SK-N-SH treated with all-trans-retinoic acid at 6 μM for 48 hours (cell line): ENCODE data around the gene FDCSP.

ENCODE experiments used
- ARNTL ChIP-seq: fragments of 450-650 bp; formaldehyde crosslinking; IDR thresholded peaks from 2 replicates; pipeline ENCODE4 v1.5.0; 2020; ENCODE audit warnings: low read depth, mild to moderate bottlenecking, moderate library complexity, borderline replicate concordance
- GLIS3 ChIP-seq: fragments of 250-450 bp; sonication (Bioruptor Pico); IDR thresholded peaks from 2 replicates; pipeline ENCODE4 v1.5.0; 2020; ENCODE audit warnings: mild to moderate bottlenecking, moderate library complexity
- OSR1 ChIP-seq: fragments of 250-450 bp; sonication (Bioruptor Pico); IDR thresholded peaks from 2 replicates; pipeline ENCODE4 v1.8.0; 2022; ENCODE audit warnings: moderate library complexity, mild to moderate bottlenecking, inconsistent platforms
- PATZ1 ChIP-seq: fragments of 250-450 bp; sonication (Bioruptor Pico); IDR thresholded peaks from 2 replicates; pipeline ENCODE4 v1.8.0; 2020; ENCODE audit warnings: mild to moderate bottlenecking, moderate library complexity, borderline replicate concordance
- SNAI2 ChIP-seq: fragments of 250-450 bp; sonication (Bioruptor Pico); IDR thresholded peaks from 2 replicates; pipeline ENCODE4 v1.5.0; 2020; ENCODE audit warnings: mild to moderate bottlenecking, moderate library complexity
- TCF4 ChIP-seq: fragments of 250-450 bp; sonication (Bioruptor Pico); IDR thresholded peaks from 2 replicates; pipeline ENCODE4 v1.8.0; 2021; ENCODE audit warnings: mild to moderate bottlenecking, moderate library complexity, borderline replicate concordance
- TSHZ2 ChIP-seq: fragments of 250-450 bp; sonication (Bioruptor Pico); IDR thresholded peaks from 2 replicates; pipeline ENCODE4 v1.5.0; 2020; ENCODE audit warnings: mild to moderate bottlenecking, moderate library complexity
- ZC3H10 ChIP-seq: fragments of 250-450 bp; sonication (Bioruptor Pico); IDR thresholded peaks from 2 replicates; pipeline ENCODE4 v1.5.1; 2021; ENCODE audit warnings: mild to moderate bottlenecking, moderate library complexity
- ZFP30 ChIP-seq: fragments of 450-650 bp; formaldehyde crosslinking; IDR thresholded peaks from 2 replicates; pipeline ENCODE4 v1.5.0; 2022; ENCODE audit warnings: mild to moderate bottlenecking, moderate library complexity
- ZNF565 ChIP-seq: fragments of 450-650 bp; formaldehyde crosslinking; conservative IDR thresholded peaks from 2 replicates; pipeline ENCODE4 v1.5.0; 2020; ENCODE audit warnings: low read depth, mild to moderate bottlenecking, moderate library complexity
- ZNF8 ChIP-seq: fragments of 450-650 bp; formaldehyde crosslinking; IDR thresholded peaks from 2 replicates; pipeline ENCODE4 v1.5.0; 2020; ENCODE audit warnings: mild to moderate bottlenecking, moderate library complexity

- TF ChIP-seq TSHZ2 (CRISPR knock-in tag) (no peak), GLIS3 (no peak), SNAI2 (CRISPR knock-in tag) (no peak), PATZ1 (CRISPR knock-in tag) (no peak), ZNF565 (CRISPR knock-in tag) (no peak), OSR1 (CRISPR knock-in tag) (no peak), ZNF8 (CRISPR knock-in tag) (no peak), ZC3H10 (CRISPR knock-in tag) (no peak), ARNTL (CRISPR knock-in tag) (no peak), TCF4 (CRISPR knock-in tag) (no peak), ZFP30 (CRISPR knock-in tag) (no peak)
Observed at GRCh38 chr4:70280567-70280966, 54.6 kb downstream of the FDCSP start.
